CD4-positive, CD25-positive, alpha-beta regulatory T cell (primary cell): ENCODE data around the gene TYW1. TPM values are rescaled to one million over a fixed set of nuclear protein-coding genes. Genes with fewer than 3 reads are reported as not detected.
"Not testable (repeated sequence)": the region's sequence is repeated elsewhere in the genome, so short reads cannot be mapped to it uniquely, and the experiment has no call there.

ENCODE experiments used
- ATAC-seq, 2 donors: fragments of 150-1000 bp; cut with Tn5 transposase; one replicate each; pipeline ENCODE4 v1.10.0; 2021; ENCODE audit warnings: low read depth in 2 of 2, moderate number of reproducible peaks in 2 of 2, moderate library complexity in 1 of 2
- DNase-seq, 3 donors: peaks; one replicate each; pipeline versions ENCODE4 v3.0.0 to v3.0.0-alpha.2; 2012 to 2022; ENCODE audit warnings: mixed read lengths in 1 of 3
- H3K27ac ChIP-seq: one replicate; pipeline ENCODE4 v1.7.0; 2013; ENCODE audit warnings: mild to moderate bottlenecking, low read length; ENCODE audit not compliant: insufficient read depth, poor library complexity, severe bottlenecking
- H3K27me3 ChIP-seq: one replicate; pipeline ENCODE4 v1.7.0; 2013; ENCODE audit warnings: low read length; ENCODE audit not compliant: control insufficient read depth, insufficient read depth
- H3K36me3 ChIP-seq: one replicate; pipeline ENCODE4 v1.7.0; 2013; ENCODE audit warnings: mild to moderate bottlenecking, low read length, moderate library complexity; ENCODE audit not compliant: control insufficient read depth, insufficient read depth
- H3K4me1 ChIP-seq: 2 replicates; pipeline ENCODE4 v1.7.0; 2013; ENCODE audit warnings: mild to moderate bottlenecking, low read length; ENCODE audit not compliant: insufficient read depth, control insufficient read depth, poor library complexity, severe bottlenecking
- H3K4me3 ChIP-seq: one replicate; pipeline ENCODE4 v1.7.0; 2013; ENCODE audit warnings: low read depth, mild to moderate bottlenecking, low read length, moderate library complexity
- H3K9me3 ChIP-seq, 2 experiments: 1 replicate in 1 of 2; 2 replicates in 1 of 2; pipeline ENCODE4 v1.7.0; 2013; ENCODE audit warnings: low read length in 2 of 2, mild to moderate bottlenecking in 1 of 2, moderate library complexity in 1 of 2; ENCODE audit not compliant: control insufficient read depth in 2 of 2
- H3K27ac Mint-ChIP-seq, 3 donors: one replicate each; pipeline ENCODE4 v1.8.0; 2020 to 2022; ENCODE audit warnings: mild to moderate bottlenecking in 3 of 3, mixed read lengths in 3 of 3, moderate library complexity in 2 of 3
- H3K27me3 Mint-ChIP-seq: one replicate; pipeline ENCODE4 v1.8.0; 2022; ENCODE audit warnings: mild to moderate bottlenecking, mixed read lengths
- H3K36me3 Mint-ChIP-seq: one replicate; pipeline ENCODE4 v1.8.0; 2020; ENCODE audit warnings: mixed read lengths
- H3K4me1 Mint-ChIP-seq, 4 donors: one replicate each; pipeline ENCODE4 v1.8.0; 2020 to 2022; ENCODE audit warnings: mixed read lengths in 4 of 4, mild to moderate bottlenecking in 1 of 4
- H3K4me3 Mint-ChIP-seq, 4 donors: one replicate each; pipeline ENCODE4 v1.8.0; 2020 to 2022; ENCODE audit warnings: mild to moderate bottlenecking in 4 of 4, mixed read lengths in 4 of 4, moderate library complexity in 3 of 4
- H3K9me3 Mint-ChIP-seq, 7 donors: one replicate each; pipeline ENCODE4 v1.8.0; 2020 to 2022; ENCODE audit warnings: mixed read lengths in 7 of 7, mild to moderate bottlenecking in 3 of 7, moderate library complexity in 2 of 7
- polyA plus RNA-seq, 4 donors: library from polyadenylated mRNA; unstranded; fragments of 300-500 nt; fragmentation: Illumina TruSeq; gene quantifications; one replicate each; pipeline ENCODE4 v1.2.3, GENCODE V29; 2021
- total RNA-seq: library from RNA; stranded (reverse); gene quantifications from one replicate; pipeline ENCODE4 v1.2.3, GENCODE V29; 2022

Gene TYW1
- total and polyA plus RNA-seq, 5 donors from 2014 or later: 17.8 to 26.0 (median 19.8) TPM

DNA sequence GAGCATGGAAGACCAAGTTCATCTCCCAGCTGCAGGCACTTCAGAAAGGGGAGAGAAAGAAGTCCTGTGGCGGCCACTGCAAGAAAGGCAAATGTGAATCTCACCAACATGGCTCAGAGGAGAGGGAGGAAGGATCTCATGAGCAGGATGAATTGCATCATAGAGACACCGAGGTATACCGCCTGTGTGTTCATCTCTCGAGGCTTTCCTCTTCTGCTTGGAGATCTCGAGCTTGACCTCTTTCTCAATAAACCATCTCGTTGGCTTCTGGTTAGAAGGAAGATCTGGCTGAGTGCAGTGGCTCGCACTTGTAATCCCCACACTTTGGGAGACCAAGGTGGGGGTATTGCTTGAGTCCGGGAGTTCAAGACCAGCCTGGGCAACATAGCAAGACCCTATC lies 21.3 kb downstream of the TYW1 start:
- peak overlapping the region in 1 of 3 donors; percentile 51 for H3K27ac Mint-ChIP-seq
- H3K4me1 Mint-ChIP-seq, DNase-seq, H3K27me3 ChIP-seq, H3K9me3 ChIP-seq, H3K27ac ChIP-seq, H3K4me3 Mint-ChIP-seq, H3K9me3 Mint-ChIP-seq, H3K27me3 Mint-ChIP-seq, H3K4me3 ChIP-seq, H3K4me1 ChIP-seq, ATAC-seq: not testable (repeated sequence)
- H3K36me3 Mint-ChIP-seq: peaks cover 52% of the 10 kb centered on the region
- peaks cover 46% of the 10 kb centered on the region for H3K36me3 ChIP-seq

DNA sequence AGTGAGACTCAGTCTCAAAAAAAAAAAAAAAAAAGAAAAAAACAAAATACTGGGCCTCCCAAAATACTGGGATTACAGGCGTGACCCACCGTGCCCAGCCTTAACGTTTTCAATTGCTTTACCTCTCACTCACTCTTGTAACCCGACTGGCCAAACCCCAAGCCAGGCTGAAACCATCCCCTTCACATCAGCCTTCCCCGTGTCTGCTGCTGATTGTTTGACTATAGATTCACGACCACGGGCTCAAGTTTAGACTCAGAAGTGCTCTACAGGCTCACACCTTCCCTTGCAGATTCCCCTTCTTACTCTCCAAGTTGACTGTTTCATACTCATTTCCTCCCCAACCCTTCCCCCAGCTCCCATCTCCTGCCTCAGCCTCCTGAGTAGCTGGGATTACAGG lies 22.3 kb downstream of the TYW1 start:
- H3K27me3 Mint-ChIP-seq: no peaks in the 10 kb centered on the region
- DNase-seq (no peak), ATAC-seq (no peak)
- H3K36me3 ChIP-seq: peaks cover 43% of the 10 kb centered on the region
- H3K4me1 ChIP-seq: no peaks in the 10 kb centered on the region
- no peaks in the 10 kb centered on the region for H3K9me3 ChIP-seq
- H3K4me3 ChIP-seq: no peak overlapping the region
- no peaks in the 10 kb centered on the region for H3K9me3 Mint-ChIP-seq
- H3K27ac Mint-ChIP-seq: peak overlapping the region in 1 of 3 donors; percentile 65
- H3K4me1 Mint-ChIP-seq: peaks cover 0 to 6% (median 5%) of the 10 kb centered on the region in 4 donors
- no peaks in the 10 kb centered on the region for H3K27me3 ChIP-seq
- no peak overlapping the region for H3K27ac ChIP-seq
- H3K4me3 Mint-ChIP-seq: no peak overlapping the region
- peaks cover 51% of the 10 kb centered on the region for H3K36me3 Mint-ChIP-seq

GRCh38 chr7:67019562-67020390 lies 23.1 kb downstream of the TYW1 start:
- H3K36me3 ChIP-seq: peaks cover 43% of the 10 kb centered on the region

GRCh38 chr7:67021260-67021659 lies 24.6 kb downstream of the TYW1 start:
- peaks cover 0 to 6% (median 5%) of the 10 kb centered on the region in 4 donors for H3K4me1 Mint-ChIP-seq
- Histone ChIP-seq H3K36me3 (peaks cover 40% of the 10 kb centered on the region), H3K27me3 (no peaks in the 10 kb centered on the region), H3K4me3 (no peak overlapping the region), H3K4me1 (no peaks in the 10 kb centered on the region), H3K9me3 (no peaks in the 10 kb centered on the region), H3K27ac (no peak overlapping the region)
- no peak overlapping the region for H3K4me3 Mint-ChIP-seq
- DNase-seq (no peak), ATAC-seq (no peak)
- no peaks in the 10 kb centered on the region for H3K27me3 Mint-ChIP-seq
- peaks cover 52% of the 10 kb centered on the region for H3K36me3 Mint-ChIP-seq
- H3K27ac Mint-ChIP-seq: no peak overlapping the region
- no peaks in the 10 kb centered on the region for H3K9me3 Mint-ChIP-seq

More at GRCh38 chr7:67019562-67020390, 23.1 kb downstream of the TYW1 start:
- Histone ChIP-seq H3K27ac (no peak overlapping the region), H3K4me3 (no peak overlapping the region), H3K27me3 (no peaks in the 10 kb centered on the region), H3K4me1 (no peaks in the 10 kb centered on the region), H3K9me3 (no peaks in the 10 kb centered on the region)
- Mint-ChIP-seq H3K27me3 (no peaks in the 10 kb centered on the region), H3K4me3 (no peak overlapping the region), H3K4me1 (peaks cover 0 to 6% (median 5%) of the 10 kb centered on the region in 4 donors), H3K9me3 (no peaks in the 10 kb centered on the region), H3K27ac (peak overlapping the region in 2 of 3 donors; percentile 36 to 65), H3K36me3 (peaks cover 46% of the 10 kb centered on the region)
- ATAC-seq (peak in 1 of 2 donors; percentile 47), DNase-seq (peak in 1 of 3 donors; percentile 45)

GRCh38 chr7:67022511-67022910 lies 25.9 kb downstream of the TYW1 start:
- Mint-ChIP-seq H3K27me3 (no peaks in the 10 kb centered on the region), H3K4me1 (peaks cover 0 to 6% (median 5%) of the 10 kb centered on the region in 4 donors), H3K27ac (peak overlapping the region in 2 of 3 donors; percentile 21 to 25), H3K36me3 (peaks cover 47% of the 10 kb centered on the region), H3K4me3 (no peak overlapping the region), H3K9me3 (no peaks in the 10 kb centered on the region)
- no peak overlapping the region for H3K27ac ChIP-seq
- no peak overlapping the region for H3K4me3 ChIP-seq
- no peaks in the 10 kb centered on the region for H3K27me3 ChIP-seq
- H3K36me3 ChIP-seq: peaks cover 41% of the 10 kb centered on the region
- no peaks in the 10 kb centered on the region for H3K9me3 ChIP-seq
- H3K4me1 ChIP-seq: no peaks in the 10 kb centered on the region
- ATAC-seq (no peak), DNase-seq (no peak)

DNA sequence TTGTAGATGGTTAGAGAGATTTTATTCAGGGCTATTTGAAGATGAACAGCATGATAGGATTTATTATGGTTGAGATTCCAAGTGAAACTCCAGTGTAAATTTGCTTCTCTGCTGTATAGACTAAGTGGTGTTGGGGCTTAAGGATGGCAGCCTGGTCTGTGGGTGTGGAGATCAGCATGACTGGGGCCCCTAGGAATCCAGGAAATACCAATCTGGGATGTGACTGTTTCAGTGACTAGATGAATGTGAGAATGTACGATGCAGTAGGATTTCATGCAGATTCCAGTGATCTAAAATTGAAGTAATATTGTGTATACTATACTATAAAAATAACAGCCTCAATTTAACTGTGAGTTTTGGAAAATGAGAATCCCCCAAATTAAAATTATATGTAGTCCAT lies 28.8 kb downstream of the TYW1 start:
- not testable (repeated sequence) for H3K4me3 Mint-ChIP-seq, H3K4me1 Mint-ChIP-seq, H3K27me3 Mint-ChIP-seq, H3K4me1 ChIP-seq, H3K27ac ChIP-seq, H3K9me3 Mint-ChIP-seq, H3K27me3 ChIP-seq, DNase-seq, ATAC-seq, H3K9me3 ChIP-seq, H3K27ac Mint-ChIP-seq, H3K4me3 ChIP-seq
- H3K36me3 ChIP-seq: peaks cover 32% of the 10 kb centered on the region
- H3K36me3 Mint-ChIP-seq: peaks cover 43% of the 10 kb centered on the region

- H3K9me3 Mint-ChIP-seq, H3K4me3 Mint-ChIP-seq, H3K27me3 Mint-ChIP-seq, H3K4me1 ChIP-seq, H3K27me3 ChIP-seq, DNase-seq, H3K27ac ChIP-seq, H3K4me1 Mint-ChIP-seq, ATAC-seq, H3K4me3 ChIP-seq, H3K27ac Mint-ChIP-seq, H3K9me3 ChIP-seq: not testable (repeated sequence)
- H3K36me3 ChIP-seq: peaks cover 17% of the 10 kb centered on the region
- peaks cover 42% of the 10 kb centered on the region for H3K36me3 Mint-ChIP-seq
These were observed 35.1 kb downstream of the TYW1 start for GRCh38 chr7:67031685-67032084.

DNA sequence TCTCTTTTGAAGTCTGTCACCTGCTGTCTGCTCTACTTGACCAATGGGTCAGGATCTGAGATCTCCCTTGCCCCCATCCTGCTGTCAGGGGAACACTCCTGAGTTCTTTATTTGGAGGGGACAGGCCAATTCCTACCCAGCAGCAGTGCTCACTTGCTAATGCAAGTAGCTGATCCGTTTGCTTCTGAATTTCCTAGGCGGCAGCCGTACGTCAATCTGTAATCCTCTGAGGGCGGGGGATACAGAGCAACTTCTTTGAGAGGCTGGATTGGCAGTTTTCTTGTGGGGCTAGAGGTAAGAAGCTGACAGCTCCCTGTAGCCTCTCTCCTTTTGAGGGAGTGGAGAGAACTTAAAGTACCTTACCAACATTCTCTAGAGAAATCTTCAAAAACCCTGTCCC lies 36.6 kb downstream of the TYW1 start:
- Mint-ChIP-seq H3K9me3 (peaks cover 0 to 2% (median 0%) of the 10 kb centered on the region in 7 donors), H3K27me3 (no peaks in the 10 kb centered on the region), H3K36me3 (peaks cover 40% of the 10 kb centered on the region), H3K4me3 (no peak overlapping the region), H3K27ac (no peak overlapping the region), H3K4me1 (no peaks in the 10 kb centered on the region)
- no peak overlapping the region for H3K4me3 ChIP-seq
- H3K27me3 ChIP-seq: no peaks in the 10 kb centered on the region
- H3K4me1 ChIP-seq: no peaks in the 10 kb centered on the region
- no peak overlapping the region for H3K27ac ChIP-seq
- no peak for DNase-seq
- H3K9me3 ChIP-seq: peaks cover 0 to 2% of the 10 kb centered on the region in 2 experiments
- H3K36me3 ChIP-seq: peaks cover 14% of the 10 kb centered on the region
- ATAC-seq: no peak
